GM19455 (cell line): ENCODE results near the gene UBXN1.

Experiments
- ATAC-seq: cut with Tn5 transposase; IDR thresholded peaks from one replicate; pipeline ENCODE4 v1.9.1; 2021; ENCODE audit not compliant: unreplicated experiment

The UBXN1 gene

GRCh38 chr11:62647609-62648005, 31.3 kb downstream of the UBXN1 start:
- ATAC-seq = no peak

GRCh38 chr11:62646825-62647608, 31.9 kb downstream of the UBXN1 start:
- no peak for ATAC-seq

GRCh38 chr11:62645946-62646824, 32.7 kb downstream of the UBXN1 start, which contains the start of gene GANAB:
TSS of gene GANAB (minus strand) at chr11:62646613. CDS start at chr11:62646599, 14 bp downstream.
- ATAC-seq = peak; percentile 91

GRCh38 chr11:62645671-62645945, 33.3 kb downstream of the UBXN1 start:
- no peak for ATAC-seq

- no peak for ATAC-seq
Measured at GRCh38 chr11:62644220-62644619, 34.7 kb downstream of the UBXN1 start.

GRCh38 chr11:62632492-62632891, 46.4 kb downstream of the UBXN1 start:
- no peak for ATAC-seq

GRCh38 chr11:62627713-62628112, 51.2 kb downstream of the UBXN1 start:
- no peak for ATAC-seq
